Nephron (organoid): ENCODE measurements around the gene OR5AU1.
"Not testable (repeated sequence)": the region's sequence is repeated elsewhere in the genome, so short reads cannot be mapped to it uniquely, and the experiment has no call there.

ENCODE experiments used
- H3K27ac Mint-ChIP-seq, 3 experiments: 2 replicates each; pipeline ENCODE4 v1.8.0; 2020; ENCODE audit warnings: mixed read lengths in 3 of 3, mild to moderate bottlenecking in 2 of 3, moderate library complexity in 1 of 3
- H3K27me3 Mint-ChIP-seq: 2 replicates; pipeline ENCODE4 v1.8.0; 2021; ENCODE audit warnings: low read depth, mild to moderate bottlenecking, moderate library complexity, mixed read lengths
- H3K36me3 Mint-ChIP-seq: 2 replicates; pipeline ENCODE4 v1.8.0; 2020; ENCODE audit warnings: low read depth, mixed read lengths
- H3K4me1 Mint-ChIP-seq: 2 replicates; pipeline ENCODE4 v1.8.0; 2020; ENCODE audit warnings: mixed read lengths
- H3K4me3 Mint-ChIP-seq, 3 experiments: 2 replicates each; pipeline ENCODE4 v1.8.0; 2020; ENCODE audit warnings: mild to moderate bottlenecking in 3 of 3, mixed read lengths in 3 of 3, moderate library complexity in 2 of 3
- H3K9me3 Mint-ChIP-seq: 2 replicates; pipeline ENCODE4 v1.8.0; 2020; ENCODE audit warnings: mixed read lengths
- CTCF ChIP-seq, 3 experiments: fragments of 200-600 bp; sonication (generic); IDR thresholded peaks; one replicate each; pipeline ENCODE4 v1.5.0; 2021; ENCODE audit warnings: antibody characterized with exemption in 3 of 3; ENCODE audit not compliant: unreplicated experiment in 3 of 3

OR5AU1 gene

GRCh38 chr14:21184254-21184653 lies 28.4 kb upstream of the OR5AU1 start:
- H3K4me3 Mint-ChIP-seq: no peak overlapping the region

GRCh38 chr14:21182166-21182565 lies 26.3 kb upstream of the OR5AU1 start:
- H3K27me3 Mint-ChIP-seq: no peaks in the 10 kb centered on the region
- H3K36me3 Mint-ChIP-seq: no peaks in the 10 kb centered on the region
- peaks cover 23% of the 10 kb centered on the region for H3K9me3 Mint-ChIP-seq
- H3K4me3 Mint-ChIP-seq: no peak overlapping the region
- no peak overlapping the region for H3K27ac Mint-ChIP-seq
- no peak for TF ChIP-seq CTCF (IDR thresholded peaks at IDR 0.05; ENCODE audit: unreplicated experiment in 3 of 3)
- H3K4me1 Mint-ChIP-seq: peaks cover 4% of the 10 kb centered on the region

More at GRCh38 chr14:21184254-21184653, 28.4 kb upstream of the OR5AU1 start:
- no peaks in the 10 kb centered on the region for H3K27me3 Mint-ChIP-seq
- H3K9me3 Mint-ChIP-seq: peaks cover 16% of the 10 kb centered on the region
- TF ChIP-seq CTCF (IDR thresholded peaks at IDR 0.05; ENCODE audit: unreplicated experiment in 3 of 3): no peak
- no peak overlapping the region for H3K27ac Mint-ChIP-seq
- no peaks in the 10 kb centered on the region for H3K36me3 Mint-ChIP-seq
- peaks cover 4% of the 10 kb centered on the region for H3K4me1 Mint-ChIP-seq

- Mint-ChIP-seq H3K27me3 (peaks cover 9% of the 10 kb centered on the region), H3K36me3 (no peaks in the 10 kb centered on the region), H3K9me3 (peaks cover 33% of the 10 kb centered on the region), H3K4me1 (no peaks in the 10 kb centered on the region), H3K4me3 (no peak overlapping the region), H3K27ac (no peak overlapping the region)
- no peak for TF ChIP-seq CTCF (IDR thresholded peaks at IDR 0.05; ENCODE audit: unreplicated experiment in 3 of 3)
Observed at GRCh38 chr14:21171128-21171527, 15.3 kb upstream of the OR5AU1 start.

- H3K36me3 Mint-ChIP-seq: no peaks in the 10 kb centered on the region
- TF ChIP-seq CTCF (IDR thresholded peaks at IDR 0.05; ENCODE audit: unreplicated experiment in 3 of 3): no peak
Observed at GRCh38 chr14:21169573-21169972, 13.7 kb upstream of the OR5AU1 start.

GRCh38 chr14:21168055-21168454 lies 12.2 kb upstream of the OR5AU1 start:
- no peak overlapping the region for H3K4me3 Mint-ChIP-seq

More at GRCh38 chr14:21169573-21169972, 13.7 kb upstream of the OR5AU1 start:
- Mint-ChIP-seq H3K27me3 (peaks cover 9% of the 10 kb centered on the region), H3K4me3 (no peak overlapping the region), H3K4me1 (no peaks in the 10 kb centered on the region), H3K9me3 (peaks cover 29% of the 10 kb centered on the region), H3K27ac (no peak overlapping the region)

GRCh38 chr14:21165670-21166069 lies 9.8 kb upstream of the OR5AU1 start:
- H3K4me3 Mint-ChIP-seq: not testable (repeated sequence)
- peak overlapping the region in 1 of 3 experiments; percentile 80 for H3K27ac Mint-ChIP-seq

More at GRCh38 chr14:21168055-21168454, 12.2 kb upstream of the OR5AU1 start:
- no peak overlapping the region for H3K27ac Mint-ChIP-seq
- no peak for TF ChIP-seq CTCF (IDR thresholded peaks at IDR 0.05; ENCODE audit: unreplicated experiment in 3 of 3)
- H3K4me1 Mint-ChIP-seq: peaks cover 5% of the 10 kb centered on the region
- H3K9me3 Mint-ChIP-seq: peaks cover 20% of the 10 kb centered on the region
- H3K36me3 Mint-ChIP-seq: no peaks in the 10 kb centered on the region
- peaks cover 9% of the 10 kb centered on the region for H3K27me3 Mint-ChIP-seq

GRCh38 chr14:21165002-21165605 lies 9.2 kb upstream of the OR5AU1 start:
- H3K4me3 Mint-ChIP-seq, H3K9me3 Mint-ChIP-seq, H3K27me3 Mint-ChIP-seq, H3K36me3 Mint-ChIP-seq, H3K4me1 Mint-ChIP-seq: not testable (repeated sequence)
- H3K27ac Mint-ChIP-seq: peak overlapping the region in 1 of 3 experiments; percentile 80

More at GRCh38 chr14:21165670-21166069, 9.8 kb upstream of the OR5AU1 start:
- not testable (repeated sequence) for H3K4me1 Mint-ChIP-seq, H3K36me3 Mint-ChIP-seq, H3K9me3 Mint-ChIP-seq, H3K27me3 Mint-ChIP-seq
